Mesenchymal stem cell (in vitro differentiated cells and primary cell): ENCODE data around the gene FBXL17.
A peak's percentile ranks its signal among the peaks of the same experiment; 100 is the strongest.
"Not testable (repeated sequence)": the region's sequence is repeated elsewhere in the genome, so short reads cannot be mapped to it uniquely, and the experiment has no call there.

ENCODE experiments used
- DNase-seq: peaks from one replicate; pipeline ENCODE4 v3.0.0-alpha.2; 2013
- H2AFZ ChIP-seq: one replicate; pipeline ENCODE4 v1.6.1; 2013; ENCODE audit warnings: low read depth, mild to moderate bottlenecking, control low read depth, inconsistent platforms, low read length, moderate library complexity
- H2AK5ac ChIP-seq: 2 replicates; pipeline ENCODE4 v1.6.1; 2013; ENCODE audit warnings: low read length, moderate library complexity, mild to moderate bottlenecking, inconsistent platforms; ENCODE audit not compliant: severe bottlenecking
- H2BK120ac ChIP-seq: one replicate; pipeline ENCODE4 v1.6.1; 2013; ENCODE audit warnings: low read depth, mild to moderate bottlenecking, inconsistent platforms, low read length, moderate library complexity
- H2BK12ac ChIP-seq, 2 experiments: one replicate each; pipeline ENCODE4 v1.6.1; 2013; ENCODE audit warnings: inconsistent platforms in 2 of 2, low read length in 2 of 2, mild to moderate bottlenecking in 2 of 2, moderate library complexity in 2 of 2, control low read depth in 1 of 2
- H2BK15ac ChIP-seq: one replicate; pipeline ENCODE4 v1.6.1; 2013; ENCODE audit warnings: mild to moderate bottlenecking, low read depth, inconsistent platforms; ENCODE audit not compliant: poor library complexity, severe bottlenecking
- H2BK5ac ChIP-seq: 2 replicates; pipeline ENCODE4 v1.6.1; 2013; ENCODE audit warnings: low read depth, mild to moderate bottlenecking, low read length, control low read depth, inconsistent platforms; ENCODE audit not compliant: poor library complexity, severe bottlenecking
- H3K14ac ChIP-seq, 2 experiments: one replicate each; pipeline ENCODE4 v1.6.1; 2013; ENCODE audit warnings: inconsistent platforms in 2 of 2, low read length in 2 of 2, control low read depth in 1 of 2, mild to moderate bottlenecking in 1 of 2, moderate library complexity in 1 of 2
- H3K18ac ChIP-seq, 2 experiments: one replicate each; pipeline ENCODE4 v1.6.1; 2013; ENCODE audit warnings: inconsistent platforms in 2 of 2, low read length in 2 of 2, control low read depth in 1 of 2, low read depth in 1 of 2, mild to moderate bottlenecking in 1 of 2
- H3K23ac ChIP-seq, 2 experiments: one replicate each; pipeline ENCODE4 v1.6.1; 2013; ENCODE audit warnings: inconsistent platforms in 2 of 2, low read length in 2 of 2, mild to moderate bottlenecking in 2 of 2, moderate library complexity in 2 of 2, control low read depth in 1 of 2
- H3K27ac ChIP-seq: 2 replicates; pipeline ENCODE4 v1.5.1; 2013; ENCODE audit warnings: mild to moderate bottlenecking, moderate library complexity, low read length, control low read depth, inconsistent platforms; ENCODE audit not compliant: poor library complexity, severe bottlenecking
- H3K27me3 ChIP-seq, 2 experiments: 2 replicates each; pipeline versions ENCODE4 v1.6.1 to v1.7.0; 2013; ENCODE audit warnings: low read length in 2 of 2, mild to moderate bottlenecking in 2 of 2, moderate library complexity in 2 of 2, control low read depth in 1 of 2, inconsistent platforms in 1 of 2; ENCODE audit not compliant: control insufficient read depth in 1 of 2, insufficient read depth in 1 of 2
- H3K36me3 ChIP-seq, 2 experiments: 2 replicates each; pipeline versions ENCODE4 v1.6.1 to v1.7.0; 2013; ENCODE audit warnings: low read length in 2 of 2, control low read depth in 1 of 2, inconsistent platforms in 1 of 2, low read depth in 1 of 2, mild to moderate bottlenecking in 1 of 2; ENCODE audit not compliant: insufficient read depth in 2 of 2, control insufficient read depth in 1 of 2
- H3K4ac ChIP-seq, 2 experiments: one replicate each; pipeline ENCODE4 v1.6.1; 2013; ENCODE audit warnings: inconsistent platforms in 2 of 2, low read length in 2 of 2, mild to moderate bottlenecking in 2 of 2, moderate library complexity in 2 of 2, control low read depth in 1 of 2, low read depth in 1 of 2
- H3K4me1 ChIP-seq: 2 replicates; pipeline ENCODE4 v1.6.1; 2013; ENCODE audit warnings: low read depth, low read length, control low read depth; ENCODE audit not compliant: control insufficient read depth, insufficient read depth
- H3K4me2 ChIP-seq: 2 replicates; pipeline ENCODE4 v1.6.1; 2013; ENCODE audit warnings: low read length, mild to moderate bottlenecking, inconsistent platforms; ENCODE audit not compliant: poor library complexity, severe bottlenecking
- H3K4me3 ChIP-seq, 2 experiments: 2 replicates each; pipeline versions ENCODE4 v1.5.1 to v1.7.0; 2013; ENCODE audit warnings: low read length in 2 of 2, mild to moderate bottlenecking in 2 of 2, control low read depth in 1 of 2, low read depth in 1 of 2; ENCODE audit not compliant: insufficient read depth in 1 of 2
- H3K79me1 ChIP-seq: replicated peaks from 2 replicates; pipeline ENCODE4 v1.6.1; 2013; ENCODE audit warnings: mild to moderate bottlenecking, control low read depth, low read length, inconsistent platforms; ENCODE audit not compliant: poor library complexity, severe bottlenecking
- H3K9ac ChIP-seq: 2 replicates; pipeline ENCODE4 v1.7.0; 2013; ENCODE audit warnings: mild to moderate bottlenecking, low read length, moderate library complexity
- H3K9me3 ChIP-seq: 2 replicates; pipeline ENCODE4 v1.7.0; 2013; ENCODE audit warnings: mild to moderate bottlenecking, low read length; ENCODE audit not compliant: control insufficient read depth
- H4K8ac ChIP-seq: one replicate; pipeline ENCODE4 v1.6.1; 2013; ENCODE audit warnings: inconsistent platforms, mild to moderate bottlenecking, low read length, moderate library complexity
- H4K91ac ChIP-seq: one replicate; pipeline ENCODE4 v1.6.1; 2013; ENCODE audit warnings: mild to moderate bottlenecking, low read length, inconsistent platforms
- WGBS: methylation state at CpG from one replicate; pipeline ENCODE4 v1.1.7; 2013; ENCODE audit warnings: mixed read lengths; 5-methylcytosine and 5-hydroxymethylcytosine counted together

The FBXL17 gene

DNA sequence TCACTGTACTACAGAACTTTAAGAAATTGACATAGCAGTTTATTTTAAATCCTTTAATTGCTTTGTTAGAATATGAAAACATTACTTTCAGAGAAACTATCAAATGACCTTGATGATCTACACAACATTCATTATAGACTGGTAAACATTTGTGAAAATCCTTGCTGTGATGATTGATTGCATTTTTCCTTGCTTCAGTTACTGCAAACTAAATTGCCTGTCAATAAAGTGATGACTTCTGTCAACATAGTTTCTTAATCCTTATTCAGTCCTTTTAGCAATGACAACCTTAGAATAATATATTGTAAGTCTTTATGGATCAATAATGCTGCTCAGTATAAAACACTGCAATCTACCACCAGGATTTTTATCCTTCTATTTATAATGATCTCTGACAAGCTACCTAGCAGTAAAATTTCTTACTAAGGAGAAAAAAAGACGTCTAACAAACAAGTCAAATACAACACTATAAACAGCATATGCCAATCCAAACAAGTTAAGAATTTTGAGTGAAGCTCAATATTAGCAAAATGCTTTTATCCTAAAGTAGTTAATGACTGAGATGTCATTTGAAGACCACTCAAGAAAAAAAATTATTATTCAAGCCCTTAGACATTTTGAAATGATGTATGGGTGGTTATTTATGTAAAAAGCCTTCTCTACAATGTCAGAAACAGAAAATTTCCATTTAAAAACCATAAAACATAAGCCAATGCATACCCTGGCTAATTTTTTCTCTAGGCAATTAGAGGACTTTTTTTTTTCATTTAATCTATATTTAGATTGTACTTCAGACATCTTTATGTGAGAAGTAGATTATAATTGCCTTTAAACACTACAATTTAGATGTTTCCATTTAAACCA is 105.5 kb downstream of the FBXL17 start:
- no peak overlapping the region for H3K4ac ChIP-seq
- no peak overlapping the region for H3K14ac ChIP-seq
- H3K23ac ChIP-seq, result no peak overlapping the region
- no peak overlapping the region for H4K8ac ChIP-seq
- WGBS, result no CpG with 5 or more reads among the region's 1 CpG
- no peak overlapping the region for H3K18ac ChIP-seq
- no peak overlapping the region for H2AK5ac ChIP-seq
- H4K91ac ChIP-seq, result no peak overlapping the region
- H2BK12ac ChIP-seq, result no peak overlapping the region
- no peak overlapping the region for H2BK15ac ChIP-seq
- no peak overlapping the region for H3K4me3 ChIP-seq
- H2AFZ ChIP-seq, result no peak overlapping the region
- no peaks in the 10 kb centered on the region for H3K4me1 ChIP-seq
- H2BK120ac ChIP-seq, result no peak overlapping the region
- H3K27ac ChIP-seq, result no peak overlapping the region
- peaks cover 10% of the 10 kb centered on the region for H3K79me1 ChIP-seq
- no peak for DNase-seq
- no peak overlapping the region for H3K4me2 ChIP-seq
- H3K9ac ChIP-seq, result no peak overlapping the region
- H3K27me3 ChIP-seq, result no peaks in the 10 kb centered on the region
- no peak overlapping the region for H2BK5ac ChIP-seq
- H3K9me3 ChIP-seq, result no peaks in the 10 kb centered on the region
- no peaks in the 10 kb centered on the region for H3K36me3 ChIP-seq

- H3K36me3 ChIP-seq, H3K23ac ChIP-seq, H2BK5ac ChIP-seq: not testable (repeated sequence)
Measured at GRCh38 chr5:108274080-108274479, 107.8 kb downstream of the FBXL17 start.

GRCh38 chr5:108271127-108271526 is 110.8 kb downstream of the FBXL17 start:
- Histone ChIP-seq H4K8ac (no peak overlapping the region), H3K79me1 (no peaks in the 10 kb centered on the region), H3K18ac (no peak overlapping the region), H3K9ac (no peak overlapping the region), H2AFZ (no peak overlapping the region), H3K4me1 (no peaks in the 10 kb centered on the region), H3K9me3 (no peaks in the 10 kb centered on the region), H2AK5ac (no peak overlapping the region), H3K23ac (no peak overlapping the region), H2BK120ac (no peak overlapping the region), H3K36me3 (no peaks in the 10 kb centered on the region), H2BK12ac (no peak overlapping the region), H4K91ac (no peak overlapping the region), H3K14ac (no peak overlapping the region), H3K4me2 (no peak overlapping the region), H2BK15ac (no peak overlapping the region), H3K4me3 (no peak overlapping the region), H3K4ac (no peak overlapping the region), H2BK5ac (no peak overlapping the region), H3K27ac (no peak overlapping the region), H3K27me3 (no peaks in the 10 kb centered on the region)
- no peak for DNase-seq
- 100% methylated on average over 1 of the region's 1 CpG for WGBS

More at GRCh38 chr5:108274080-108274479, 107.8 kb downstream of the FBXL17 start:
- H2AK5ac ChIP-seq, H3K18ac ChIP-seq, H3K79me1 ChIP-seq, H3K4me3 ChIP-seq, H3K27ac ChIP-seq, H2BK15ac ChIP-seq, H3K14ac ChIP-seq, H3K9me3 ChIP-seq, H2AFZ ChIP-seq, H3K9ac ChIP-seq, H3K4me1 ChIP-seq, H3K4me2 ChIP-seq, H4K91ac ChIP-seq, DNase-seq, H3K27me3 ChIP-seq, H2BK120ac ChIP-seq, H4K8ac ChIP-seq, H3K4ac ChIP-seq, H2BK12ac ChIP-seq: not testable (repeated sequence)
- 93% methylated on average over 8 of the region's 10 CpGs for WGBS

DNA sequence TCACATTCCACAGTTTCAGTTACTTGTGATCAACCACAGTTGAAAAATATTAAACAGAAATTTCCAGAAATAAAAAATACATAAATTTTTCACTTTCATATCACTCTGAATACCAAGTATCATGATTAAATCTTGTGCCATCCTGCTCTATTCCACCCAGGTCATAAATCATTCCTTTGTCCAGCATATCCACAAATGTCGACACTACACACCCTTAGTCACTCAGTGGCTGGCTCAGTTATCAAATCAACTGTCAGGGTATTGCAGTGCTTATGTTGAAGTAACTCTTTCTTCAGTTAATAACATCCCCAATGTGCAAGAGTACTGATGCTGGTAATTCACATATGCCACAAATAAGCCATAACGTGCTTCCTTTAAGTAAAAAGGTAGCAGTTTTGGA is 115.7 kb downstream of the FBXL17 start:
- H3K4me3 ChIP-seq, result no peak overlapping the region
- H3K4me1 ChIP-seq, result no peaks in the 10 kb centered on the region
- WGBS, result 100% methylated on average over 1 of the region's 2 CpGs

More for the DNA sequence above, 115.7 kb downstream of the FBXL17 start:
- Histone ChIP-seq H3K14ac (no peak overlapping the region), H2AFZ (no peak overlapping the region), H3K9me3 (no peaks in the 10 kb centered on the region), H2BK120ac (no peak overlapping the region), H3K36me3 (no peaks in the 10 kb centered on the region), H3K27ac (no peak overlapping the region), H2BK5ac (no peak overlapping the region), H3K4me2 (no peak overlapping the region), H3K79me1 (peaks cover 1% of the 10 kb centered on the region), H2BK15ac (no peak overlapping the region), H2BK12ac (no peak overlapping the region), H3K27me3 (no peaks in the 10 kb centered on the region), H4K8ac (no peak overlapping the region), H3K23ac (no peak overlapping the region), H3K4ac (no peak overlapping the region), H3K18ac (no peak overlapping the region), H3K9ac (no peak overlapping the region), H2AK5ac (no peak overlapping the region), H4K91ac (no peak overlapping the region)
- peak; percentile 5 for DNase-seq
